GM18505 (cell line): ENCODE results near the gene CFHR3.
"Not testable (repeated sequence)": the region's sequence is repeated elsewhere in the genome, so short reads cannot be mapped to it uniquely, and the experiment has no call there.

Experiments used
- ATAC-seq: cut with Tn5 transposase; IDR thresholded peaks from one replicate; pipeline ENCODE4 v1.9.1; 2021; ENCODE audit not compliant: unreplicated experiment
- POLR2A ChIP-seq: IDR thresholded peaks from 4 replicates; pipeline ENCODE4 v1.6.1; 2011; ENCODE audit warnings: borderline replicate concordance; ENCODE audit not compliant: insufficient read depth, insufficient read length; ENCODE audit errors: extremely low read depth

The CFHR3 gene

GRCh38 chr1:196808529-196809235, 34.0 kb downstream of the CFHR3 start:
- no peak for TF ChIP-seq POLR2A
- no peak for ATAC-seq

GRCh38 chr1:196817442-196817841, 42.8 kb downstream of the CFHR3 start:
- not testable (repeated sequence) for ATAC-seq

- ATAC-seq, result not testable (repeated sequence)
Observed at GRCh38 chr1:196819531-196819930, 44.9 kb downstream of the CFHR3 start, which contains the start of gene CFHR1. Gene CFHR1 (plus strand): TSS chr1:196819731. CDS start chr1:196819845, 114 bp downstream.

- peak; percentile 75 for ATAC-seq
Observed at GRCh38 chr1:196827860-196828259, 53.2 kb downstream of the CFHR3 start.
